Thoracic aorta (tissue), 2 donors: ENCODE results near the gene HOXB8. TPM values are rescaled to one million over a fixed set of nuclear protein-coding genes. Genes with fewer than 3 reads are reported as not detected.

Experiments
- ATAC-seq: fragments of 150-250 bp; one replicate; pipeline ENCODE4 v1.8.0; 2017; ENCODE audit warnings: low read depth; ENCODE audit not compliant: insufficient number of reproducible peaks, low FRiP score
- DNase-seq: peaks from one replicate; pipeline ENCODE4 v3.0.0-alpha.2; 2020; ENCODE audit warnings: low spot score
- H3K27ac ChIP-seq, 2 donors: fragments of 200-600 bp; sonication (generic); 1 replicate in 1 of 2; 2 replicates in 1 of 2; pipeline ENCODE4 v1.5.1; 2016; ENCODE audit warnings: mild to moderate bottlenecking in 2 of 2, moderate library complexity in 2 of 2
- H3K27me3 ChIP-seq: fragments of 200-600 bp; sonication (generic); replicated peaks from 2 replicates; pipeline ENCODE4 v1.6.0; 2016; ENCODE audit warnings: mild to moderate bottlenecking; ENCODE audit not compliant: insufficient read depth
- H3K36me3 ChIP-seq: fragments of 200-600 bp; sonication (generic); one replicate; pipeline ENCODE4 v1.5.1; 2016
- H3K4me1 ChIP-seq, 2 donors: fragments of 200-600 bp; sonication (generic); 1 replicate in 1 of 2; 2 replicates in 1 of 2; pipeline versions ENCODE4 v1.5.1 to v1.6.0; 2016; ENCODE audit warnings: low read depth in 2 of 2, mild to moderate bottlenecking in 1 of 2; ENCODE audit not compliant: control insufficient read depth in 1 of 2
- H3K4me3 ChIP-seq: fragments of 200-600 bp; sonication (generic); 2 replicates; pipeline ENCODE4 v1.5.1; 2016; ENCODE audit warnings: mild to moderate bottlenecking
- H3K9me3 ChIP-seq: fragments of 200-600 bp; sonication (generic); 2 replicates; pipeline ENCODE4 v1.5.1; 2016
- total RNA-seq, 2 donors: library from RNA; depleted of rRNA; stranded (reverse); fragments of >200 nt; gene quantifications; one replicate each; pipeline versions ENCODE4 v1.1.0 to v1.2.3, GENCODE V29; 2016
- TF ChIP-seq, protein P1 (sequence below): fragments of 200-600 bp; sonication (generic); IDR thresholded peaks from one replicate; pipeline ENCODE4 v1.5.1; 2019; ENCODE audit warnings: antibody characterized with exemption

The HOXB8 gene
- total RNA-seq, 2 donors from 2014 or later: 1.4 TPM; not detected in 1

DNA sequence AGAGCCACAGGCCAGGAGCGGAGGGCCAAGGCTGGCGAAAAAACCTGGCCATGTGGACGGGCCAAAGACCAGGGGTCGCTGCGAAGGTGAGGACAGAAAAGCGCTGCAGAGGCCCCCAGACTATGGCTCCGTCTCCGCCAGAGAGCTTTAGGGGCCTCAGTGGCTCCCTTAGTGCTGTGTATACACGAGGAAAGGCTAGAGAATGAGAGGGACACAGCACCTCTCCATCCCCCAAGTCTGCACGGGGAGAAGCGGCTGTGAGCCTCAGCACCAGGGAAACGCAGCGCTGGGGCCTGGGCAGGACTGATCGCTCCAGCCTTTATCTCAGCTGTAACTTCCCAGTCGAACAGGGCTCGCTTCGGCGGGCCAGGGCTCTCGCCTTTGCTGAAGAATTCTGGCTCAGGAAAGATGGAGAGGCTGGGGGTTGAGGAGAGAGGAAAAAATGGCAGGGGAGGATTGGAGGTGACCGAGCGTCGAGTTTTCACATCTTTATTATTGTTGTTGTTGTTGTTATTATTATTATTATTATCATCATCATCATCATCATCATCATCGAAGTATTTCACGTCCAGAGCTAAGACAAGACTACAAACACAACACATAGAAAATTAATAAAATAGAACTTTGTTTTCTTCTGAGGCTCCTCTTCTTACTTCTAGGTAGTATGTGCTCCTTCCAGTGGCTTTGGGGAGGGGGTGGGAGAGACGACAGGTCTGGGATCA is 19.7 kb downstream of the HOXB8 start:
- Histone ChIP-seq H3K4me3 (no peak overlapping the region), H3K27me3 (no peaks in the 10 kb centered on the region), H3K36me3 (peaks cover 8% of the 10 kb centered on the region), H3K27ac (no peak overlapping the region), H3K4me1 (peaks cover 5 to 29% of the 10 kb centered on the region in 2 donors), H3K9me3 (no peaks in the 10 kb centered on the region)
- ATAC-seq (no peak), DNase-seq (no peak)
- TF ChIP-seq, protein P1, sequence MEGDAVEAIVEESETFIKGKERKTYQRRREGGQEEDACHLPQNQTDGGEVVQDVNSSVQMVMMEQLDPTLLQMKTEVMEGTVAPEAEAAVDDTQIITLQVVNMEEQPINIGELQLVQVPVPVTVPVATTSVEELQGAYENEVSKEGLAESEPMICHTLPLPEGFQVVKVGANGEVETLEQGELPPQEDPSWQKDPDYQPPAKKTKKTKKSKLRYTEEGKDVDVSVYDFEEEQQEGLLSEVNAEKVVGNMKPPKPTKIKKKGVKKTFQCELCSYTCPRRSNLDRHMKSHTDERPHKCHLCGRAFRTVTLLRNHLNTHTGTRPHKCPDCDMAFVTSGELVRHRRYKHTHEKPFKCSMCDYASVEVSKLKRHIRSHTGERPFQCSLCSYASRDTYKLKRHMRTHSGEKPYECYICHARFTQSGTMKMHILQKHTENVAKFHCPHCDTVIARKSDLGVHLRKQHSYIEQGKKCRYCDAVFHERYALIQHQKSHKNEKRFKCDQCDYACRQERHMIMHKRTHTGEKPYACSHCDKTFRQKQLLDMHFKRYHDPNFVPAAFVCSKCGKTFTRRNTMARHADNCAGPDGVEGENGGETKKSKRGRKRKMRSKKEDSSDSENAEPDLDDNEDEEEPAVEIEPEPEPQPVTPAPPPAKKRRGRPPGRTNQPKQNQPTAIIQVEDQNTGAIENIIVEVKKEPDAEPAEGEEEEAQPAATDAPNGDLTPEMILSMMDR: no peak

DNA sequence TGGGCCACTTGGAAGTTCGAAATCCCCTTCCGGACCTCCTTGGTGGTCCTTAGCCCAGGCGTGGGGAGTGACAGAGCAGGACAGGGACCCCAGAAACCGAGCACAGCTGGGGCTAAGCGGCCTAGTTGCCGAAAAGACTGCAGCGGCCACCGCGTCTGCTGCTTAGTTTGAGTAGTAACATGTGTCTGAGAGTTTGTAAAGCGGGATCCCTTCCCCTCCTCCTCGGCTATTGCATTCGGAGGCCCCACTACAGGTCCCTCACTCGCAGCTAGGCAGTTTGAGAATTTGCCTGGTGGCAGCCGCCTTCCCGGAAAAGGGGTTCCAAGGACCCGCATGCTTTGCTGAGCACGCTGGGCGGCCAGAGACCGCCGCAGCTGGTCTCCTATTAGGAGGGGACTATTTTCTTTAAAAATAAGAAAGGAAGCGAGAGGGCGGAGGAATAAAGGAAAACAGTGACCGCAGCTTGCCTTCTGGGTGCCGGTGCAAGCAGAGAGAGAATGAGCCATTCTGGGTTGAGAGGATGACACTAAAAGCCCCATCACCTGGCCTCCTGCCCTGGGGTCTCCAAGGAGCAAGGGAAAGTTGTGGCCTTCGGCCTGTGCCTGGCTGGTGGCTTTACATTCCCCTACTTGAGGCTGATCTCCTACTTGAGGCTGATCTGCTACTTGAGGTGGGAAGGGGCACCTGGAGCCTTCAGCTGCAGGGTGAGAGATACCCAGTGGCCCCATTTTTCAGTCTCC is 20.4 kb downstream of the HOXB8 start:
- DNase-seq (no peak), ATAC-seq (no peak)
- peaks cover 5 to 29% of the 10 kb centered on the region in 2 donors for H3K4me1 ChIP-seq
- no peak overlapping the region for H3K4me3 ChIP-seq
- no peaks in the 10 kb centered on the region for H3K9me3 ChIP-seq
- H3K27ac ChIP-seq: peak overlapping the region in 1 of 2 donors; percentile 8
- TF ChIP-seq, protein P1: no peak
- peaks cover 8% of the 10 kb centered on the region for H3K36me3 ChIP-seq
- no peaks in the 10 kb centered on the region for H3K27me3 ChIP-seq

- Histone ChIP-seq H3K27me3 (no peaks in the 10 kb centered on the region), H3K4me1 (peaks cover 5 to 29% of the 10 kb centered on the region in 2 donors), H3K36me3 (peaks cover 8% of the 10 kb centered on the region), H3K9me3 (no peaks in the 10 kb centered on the region), H3K27ac (peak overlapping the region in 1 of 2 donors; percentile 8), H3K4me3 (peak overlapping the region; percentile 72)
- ATAC-seq (peak; percentile 37), DNase-seq (no peak)
- TF ChIP-seq, protein P1: peak; percentile 96
Measured at GRCh38 chr17:48593840-48594537, 21.1 kb downstream of the HOXB8 start.

DNA sequence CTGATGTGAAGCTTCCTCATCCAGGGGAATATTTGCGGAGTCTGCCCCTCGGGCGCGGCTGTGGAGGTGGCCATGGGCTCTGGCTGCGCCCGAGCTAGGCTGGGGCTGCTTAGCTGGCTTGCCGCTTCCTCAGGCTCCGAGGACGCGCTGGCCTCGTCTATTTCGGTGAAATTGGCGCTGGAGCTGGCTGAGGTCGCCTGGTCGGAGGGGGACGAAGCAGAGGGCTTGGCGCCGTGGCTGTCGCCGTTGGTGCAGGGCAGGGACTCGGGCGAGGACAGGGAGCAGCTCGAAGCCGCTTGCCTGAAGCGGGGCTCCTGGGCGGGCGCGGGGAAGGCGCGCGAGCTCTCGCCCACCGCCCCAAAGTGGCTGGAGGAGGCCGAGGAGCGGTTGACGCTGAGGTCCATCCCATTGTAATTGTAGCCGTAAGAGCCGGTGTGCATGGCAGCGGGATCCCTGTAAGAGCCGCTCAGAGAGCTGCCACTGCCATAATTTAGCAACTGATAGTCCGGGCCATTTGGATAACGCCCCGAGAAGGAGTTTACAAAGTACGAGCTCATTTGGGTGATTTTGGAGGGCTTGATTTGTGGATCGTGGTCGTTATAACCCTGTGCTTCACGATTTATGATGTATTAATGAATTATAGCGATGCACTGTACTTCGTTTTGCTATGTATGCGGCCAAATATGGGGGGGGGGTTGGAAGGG is 21.8 kb downstream of the HOXB8 start, which contains the start of gene HOXB5:
Gene HOXB5, minus strand, starts transcription at position 654 of the 704 bp plus-strand sequence. Its CDS starts 97 bp downstream, at position 557.
- H3K4me3 ChIP-seq: peak within 1 kb of the TSS; percentile 72
- no peaks in the 10 kb centered on the region for H3K27me3 ChIP-seq
- H3K27ac ChIP-seq: peak within 1 kb of the TSS in 1 of 2 donors; percentile 28
- DNase-seq (no peak), ATAC-seq (no peak)
- H3K36me3 ChIP-seq: peaks cover 8% of the 10 kb centered on the region
- H3K4me1 ChIP-seq: peaks cover 5 to 22% of the 10 kb centered on the region in 2 donors
- no peaks in the 10 kb centered on the region for H3K9me3 ChIP-seq
- TF ChIP-seq, protein P1: no peak
